SU-DHL-6 (cell line): Measurements from ENCODE around the gene RNF130.

ENCODE experiments used
- H2AFZ ChIP-seq: fragments of 200-600 bp; sonication (generic); 2 replicates; pipeline ENCODE4 v1.6.1; 2014; ENCODE audit warnings: low read depth, mild to moderate bottlenecking, moderate library complexity, mixed read lengths, antibody characterized with exemption, low read length; ENCODE audit not compliant: severe bottlenecking
- H3F3A ChIP-seq: fragments of 200-600 bp; shearing (Covaris generic); 2 replicates; pipeline ENCODE4 v1.6.0; 2016; ENCODE audit warnings: antibody characterized with exemption, mild to moderate bottlenecking; ENCODE audit not compliant: insufficient read depth
- H3K27ac ChIP-seq: fragments of 200-600 bp; sonication (generic); 2 replicates; pipeline ENCODE4 v1.5.1; 2016; ENCODE audit warnings: low read depth, mild to moderate bottlenecking, low read length, moderate library complexity, mixed read lengths
- H3K27me3 ChIP-seq: fragments of 200-600 bp; sonication (generic), shearing (Covaris generic); 2 replicates; pipeline ENCODE4 v1.6.0; 2014; ENCODE audit warnings: mild to moderate bottlenecking, low read length
- H3K36me3 ChIP-seq: fragments of 200-600 bp; sonication (generic); 2 replicates; pipeline ENCODE4 v1.6.1; 2014; ENCODE audit warnings: mild to moderate bottlenecking, low read length, mixed read lengths
- H3K4me2 ChIP-seq: fragments of 300-600, 200-600 bp; shearing (Covaris generic), sonication (generic); 2 replicates; pipeline ENCODE4 v1.6.0; 2014; ENCODE audit warnings: low read length, low read depth, mild to moderate bottlenecking; ENCODE audit not compliant: poor library complexity, severe bottlenecking
- H3K4me3 ChIP-seq: fragments of 200-600 bp; sonication (generic); 2 replicates; pipeline ENCODE4 v1.5.1; 2014; ENCODE audit warnings: antibody characterized with exemption, low read length, mild to moderate bottlenecking, mixed read lengths; ENCODE audit not compliant: insufficient read depth, poor library complexity, severe bottlenecking
- H3K79me2 ChIP-seq: fragments of 200-600 bp; sonication (generic); 2 replicates; pipeline ENCODE4 v1.6.1; 2014; ENCODE audit warnings: mild to moderate bottlenecking, low read length, moderate library complexity; ENCODE audit not compliant: insufficient read depth
- H3K9ac ChIP-seq: fragments of 200-600 bp; sonication (generic); 2 replicates; pipeline ENCODE4 v1.7.0; 2014; ENCODE audit warnings: mild to moderate bottlenecking, low read length
- H3K9me2 ChIP-seq: fragments of 200-600 bp; sonication (generic); replicated peaks from 2 replicates; pipeline ENCODE4 v1.6.1; 2014; ENCODE audit warnings: low read length; ENCODE audit not compliant: insufficient read depth
- H3K9me3 ChIP-seq: fragments of 200-600 bp; sonication (generic); 2 replicates; pipeline ENCODE4 v1.6.1; 2014; ENCODE audit warnings: low read length, mixed read lengths; ENCODE audit not compliant: insufficient read depth
- H4K20me1 ChIP-seq: fragments of 200-600 bp; sonication (generic); 2 replicates; pipeline ENCODE4 v1.6.1; 2014; ENCODE audit warnings: low read depth, mild to moderate bottlenecking, antibody characterized with exemption, low read length, moderate library complexity, mixed read lengths
- CTCF ChIP-seq: fragments of 200-600 bp; sonication (generic); IDR thresholded peaks from one replicate; pipeline ENCODE4 v1.5.1; 2017; ENCODE audit warnings: antibody characterized with exemption, mild to moderate bottlenecking, low read length, moderate library complexity; ENCODE audit not compliant: insufficient read depth, poor library complexity, severe bottlenecking
- EZH2phosphoT487 ChIP-seq: fragments of 200-600 bp; sonication (generic), shearing (Covaris generic); conservative IDR thresholded peaks from 2 replicates; pipeline ENCODE4 v1.6.1; 2018; ENCODE audit warnings: mild to moderate bottlenecking, antibody characterized with exemption, low read length, moderate library complexity, mixed read lengths

RNF130 gene

GRCh38 chr5:180067986-180068385, 3.6 kb downstream of the RNF130 start:
- Histone ChIP-seq H3K36me3 (no peaks in the 10 kb centered on the region), H3K27me3 (no peaks in the 10 kb centered on the region), H2AFZ (no peak overlapping the region), H3K9ac (no peak overlapping the region), H3K27ac (no peak overlapping the region), H3K9me3 (no peaks in the 10 kb centered on the region), H3K4me2 (no peak overlapping the region), H3F3A (no peaks in the 10 kb centered on the region), H3K79me2 (no peaks in the 10 kb centered on the region), H3K4me3 (no peak overlapping the region), H4K20me1 (no peaks in the 10 kb centered on the region), H3K9me2 (no peaks in the 10 kb centered on the region)
- TF ChIP-seq EZH2phosphoT487, result no peak
- TF ChIP-seq CTCF, result no peak

GRCh38 chr5:180060192-180060591, 11.4 kb downstream of the RNF130 start:
- no peak overlapping the region for H2AFZ ChIP-seq
- no peak overlapping the region for H3K9ac ChIP-seq
- no peaks in the 10 kb centered on the region for H3K27me3 ChIP-seq
- H3K4me2 ChIP-seq, result no peak overlapping the region
- no peak overlapping the region for H3K27ac ChIP-seq
- no peak overlapping the region for H3K4me3 ChIP-seq
- H3K9me3 ChIP-seq, result no peaks in the 10 kb centered on the region
- TF ChIP-seq EZH2phosphoT487, result no peak
- TF ChIP-seq CTCF, result no peak
- H4K20me1 ChIP-seq, result no peaks in the 10 kb centered on the region
- no peaks in the 10 kb centered on the region for H3K9me2 ChIP-seq
- no peaks in the 10 kb centered on the region for H3K79me2 ChIP-seq
- H3F3A ChIP-seq, result no peaks in the 10 kb centered on the region
- no peaks in the 10 kb centered on the region for H3K36me3 ChIP-seq

GRCh38 chr5:180059326-180059725, 12.2 kb downstream of the RNF130 start:
- H4K20me1 ChIP-seq, result no peaks in the 10 kb centered on the region
- H3K9ac ChIP-seq, result no peak overlapping the region
- H3K27ac ChIP-seq, result no peak overlapping the region
- H3K27me3 ChIP-seq, result no peaks in the 10 kb centered on the region
- no peak overlapping the region for H3K4me2 ChIP-seq
- H3K36me3 ChIP-seq, result no peaks in the 10 kb centered on the region
- no peak for TF ChIP-seq EZH2phosphoT487
- TF ChIP-seq CTCF, result no peak
- no peak overlapping the region for H2AFZ ChIP-seq
- no peaks in the 10 kb centered on the region for H3K9me3 ChIP-seq
- no peaks in the 10 kb centered on the region for H3F3A ChIP-seq
- no peak overlapping the region for H3K4me3 ChIP-seq
- H3K9me2 ChIP-seq, result no peaks in the 10 kb centered on the region
- H3K79me2 ChIP-seq, result no peaks in the 10 kb centered on the region

GRCh38 chr5:180056153-180056552, 15.4 kb downstream of the RNF130 start:
- Histone ChIP-seq H3K27me3 (no peaks in the 10 kb centered on the region), H3K9me3 (no peaks in the 10 kb centered on the region), H4K20me1 (no peaks in the 10 kb centered on the region), H3K27ac (no peak overlapping the region), H3K79me2 (no peaks in the 10 kb centered on the region), H3K36me3 (no peaks in the 10 kb centered on the region), H2AFZ (no peak overlapping the region), H3K4me3 (no peak overlapping the region), H3K9ac (no peak overlapping the region), H3K9me2 (no peaks in the 10 kb centered on the region), H3F3A (no peaks in the 10 kb centered on the region), H3K4me2 (no peak overlapping the region)
- no peak for TF ChIP-seq CTCF
- TF ChIP-seq EZH2phosphoT487, result no peak
